Measurements from ENCODE around the gene STARD5. TPM values are rescaled to one million over a fixed set of nuclear protein-coding genes. Genes with fewer than 3 reads are reported as not detected.

Gene STARD5
- total RNA-seq, 2 donors from 2014 or later, result 1.3 to 9.6 TPM

DNA sequence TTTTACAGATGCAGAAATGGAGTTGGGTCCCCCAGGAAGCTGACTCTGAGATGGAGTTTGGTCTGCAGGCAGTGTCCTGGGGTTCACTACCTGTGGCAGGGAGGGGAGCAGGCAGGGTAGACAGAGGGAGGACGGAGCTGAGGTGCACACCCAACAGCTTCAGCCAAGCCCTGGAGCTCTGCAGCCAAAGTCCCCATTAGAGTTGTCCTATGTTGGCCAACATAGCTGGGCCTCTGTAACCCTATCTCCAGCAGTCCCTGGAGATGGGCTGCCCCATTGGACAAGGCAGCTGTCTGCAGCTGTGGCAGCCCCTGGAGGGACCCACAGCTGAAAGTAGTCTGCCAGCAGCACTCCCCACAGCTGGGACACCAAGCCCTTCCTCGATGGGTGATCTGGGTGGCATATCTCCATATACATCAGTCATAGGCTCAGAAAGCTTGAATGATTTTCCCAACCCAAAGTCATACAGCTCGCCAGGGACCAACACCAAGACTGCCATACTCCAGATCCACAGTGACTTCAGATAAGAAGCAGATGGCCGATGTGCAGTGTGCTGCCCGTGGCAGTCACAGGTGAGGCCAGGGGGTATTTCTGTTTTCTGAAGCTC, 31.9 kb downstream of the STARD5 start:
- DNase-seq, result no peak
- Histone ChIP-seq H3K4me3 (no peak overlapping the region), H3K27me3 (no peaks in the 10 kb centered on the region), H3K4me1 (no peaks in the 10 kb centered on the region), H3K36me3 (replicated peaks in 1 of 2; ENCODE audit: insufficient read depth in 1 of 2, low read depth in 2 of 2) (no peaks in the 10 kb centered on the region), H3K27ac (no peak overlapping the region), H3K9me3 (no peaks in the 10 kb centered on the region)
- no peak for ATAC-seq
- TF ChIP-seq, protein P1, sequence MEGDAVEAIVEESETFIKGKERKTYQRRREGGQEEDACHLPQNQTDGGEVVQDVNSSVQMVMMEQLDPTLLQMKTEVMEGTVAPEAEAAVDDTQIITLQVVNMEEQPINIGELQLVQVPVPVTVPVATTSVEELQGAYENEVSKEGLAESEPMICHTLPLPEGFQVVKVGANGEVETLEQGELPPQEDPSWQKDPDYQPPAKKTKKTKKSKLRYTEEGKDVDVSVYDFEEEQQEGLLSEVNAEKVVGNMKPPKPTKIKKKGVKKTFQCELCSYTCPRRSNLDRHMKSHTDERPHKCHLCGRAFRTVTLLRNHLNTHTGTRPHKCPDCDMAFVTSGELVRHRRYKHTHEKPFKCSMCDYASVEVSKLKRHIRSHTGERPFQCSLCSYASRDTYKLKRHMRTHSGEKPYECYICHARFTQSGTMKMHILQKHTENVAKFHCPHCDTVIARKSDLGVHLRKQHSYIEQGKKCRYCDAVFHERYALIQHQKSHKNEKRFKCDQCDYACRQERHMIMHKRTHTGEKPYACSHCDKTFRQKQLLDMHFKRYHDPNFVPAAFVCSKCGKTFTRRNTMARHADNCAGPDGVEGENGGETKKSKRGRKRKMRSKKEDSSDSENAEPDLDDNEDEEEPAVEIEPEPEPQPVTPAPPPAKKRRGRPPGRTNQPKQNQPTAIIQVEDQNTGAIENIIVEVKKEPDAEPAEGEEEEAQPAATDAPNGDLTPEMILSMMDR (IDR thresholded peaks at IDR 0.05), result no peak
- no peak for TF ChIP-seq POLR2A (IDR thresholded peaks at IDR 0.05)
- WGBS, 2 donors, result 72 to 78% methylated on average over 4 to 5 of the region's 5 CpGs
- intact Hi-C loops (cut with DNase I), result no loop called here

DNA sequence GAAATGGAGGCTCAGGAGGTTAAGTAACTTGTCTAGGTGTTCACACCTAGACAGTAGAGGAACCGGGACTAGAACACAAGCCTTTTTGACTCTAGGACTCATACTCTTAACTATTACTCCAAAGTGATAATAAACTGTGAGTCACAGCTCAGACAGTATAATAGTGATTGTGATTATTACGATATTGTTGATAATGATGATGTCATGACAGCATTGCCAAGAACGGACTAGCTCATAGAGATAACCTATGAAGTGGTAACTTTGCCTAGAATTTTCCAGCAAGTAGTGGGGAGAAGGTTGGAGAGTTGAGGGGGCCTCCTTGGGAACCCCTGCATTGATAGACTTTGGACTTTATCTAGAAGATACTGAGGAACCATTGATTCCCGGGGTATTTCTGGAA, 34.0 kb downstream of the STARD5 start:
- H3K4me1 ChIP-seq, result no peaks in the 10 kb centered on the region
- no peak overlapping the region for H3K4me3 ChIP-seq
- intact Hi-C loops (cut with DNase I), result no loop called here
- ATAC-seq, result no peak
- no peaks in the 10 kb centered on the region for H3K27me3 ChIP-seq
- TF ChIP-seq, protein P1 (IDR thresholded peaks at IDR 0.05), result no peak
- no peak for TF ChIP-seq POLR2A (IDR thresholded peaks at IDR 0.05)
- no peak overlapping the region for H3K27ac ChIP-seq
- H3K9me3 ChIP-seq, result no peaks in the 10 kb centered on the region
- DNase-seq, result no peak
- WGBS, 2 donors, result 71 to 84% methylated on average over 4 of the region's 4 CpGs
- H3K36me3 ChIP-seq (replicated peaks in 1 of 2; ENCODE audit: insufficient read depth in 1 of 2, low read depth in 2 of 2), result no peaks in the 10 kb centered on the region

DNA sequence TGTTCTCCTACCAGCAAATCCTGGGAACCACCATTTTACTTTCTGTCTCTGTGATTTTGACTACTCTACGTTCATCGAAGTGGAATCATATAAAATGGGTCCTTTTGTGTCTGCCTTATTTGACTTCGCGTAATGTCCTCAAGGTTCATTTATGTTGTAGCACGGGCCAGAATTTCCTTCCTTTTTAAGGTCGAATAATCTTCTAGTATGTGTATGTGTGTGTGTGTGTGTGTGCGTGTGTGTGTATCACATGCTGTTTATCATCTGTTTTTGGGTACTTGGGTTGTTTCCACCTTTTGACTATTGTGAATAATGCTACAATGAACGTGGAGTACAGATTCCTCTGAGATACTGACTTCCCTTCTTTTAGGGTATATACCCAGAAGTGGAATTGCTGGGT, 35.3 kb downstream of the STARD5 start:
- 82 to 83% methylated on average over 8 of the region's 8 CpGs for WGBS, 2 donors
- Histone ChIP-seq H3K27ac (no peak overlapping the region), H3K4me3 (no peak overlapping the region), H3K27me3 (no peaks in the 10 kb centered on the region), H3K9me3 (no peaks in the 10 kb centered on the region), H3K36me3 (replicated peaks in 1 of 2; ENCODE audit: insufficient read depth in 1 of 2, low read depth in 2 of 2) (no peaks in the 10 kb centered on the region), H3K4me1 (no peaks in the 10 kb centered on the region)
- TF ChIP-seq POLR2A (IDR thresholded peaks at IDR 0.05), result no peak
- ATAC-seq (no peak), DNase-seq (no peak)
- intact Hi-C loops (cut with DNase I), result no loop called here

DNA sequence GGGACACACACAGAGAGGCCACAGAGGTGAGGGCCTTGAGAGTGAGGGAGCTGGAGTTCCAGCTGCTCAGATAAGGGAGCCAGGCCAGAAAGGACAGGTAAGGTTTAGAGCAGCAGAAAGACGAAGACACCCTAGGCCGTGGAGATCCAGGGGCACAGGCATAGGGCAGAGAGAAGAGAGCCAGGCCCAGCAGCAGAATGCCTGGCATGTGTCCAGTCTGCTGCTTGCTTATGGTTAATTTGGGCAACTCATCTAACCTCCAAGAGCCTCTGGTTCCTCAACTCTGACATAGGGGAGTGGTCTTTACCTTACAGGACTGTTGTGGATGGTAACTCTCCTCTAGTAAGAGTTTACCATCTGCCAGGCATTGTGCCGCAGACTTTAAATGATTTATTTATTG, 35.9 kb downstream of the STARD5 start:
- DNase-seq (no peak), ATAC-seq (no peak)
- 91 to 93% methylated on average over 3 of the region's 3 CpGs for WGBS, 2 donors
- Histone ChIP-seq H3K27ac (no peak overlapping the region), H3K9me3 (no peaks in the 10 kb centered on the region), H3K4me1 (no peaks in the 10 kb centered on the region), H3K27me3 (no peaks in the 10 kb centered on the region), H3K36me3 (replicated peaks in 1 of 2; ENCODE audit: insufficient read depth in 1 of 2, low read depth in 2 of 2) (no peaks in the 10 kb centered on the region), H3K4me3 (no peak overlapping the region)
- intact Hi-C loops (cut with DNase I), result no loop called here
- TF ChIP-seq POLR2A (IDR thresholded peaks at IDR 0.05), result no peak
- TF ChIP-seq, protein P1 (IDR thresholded peaks at IDR 0.05), result no peak

DNA sequence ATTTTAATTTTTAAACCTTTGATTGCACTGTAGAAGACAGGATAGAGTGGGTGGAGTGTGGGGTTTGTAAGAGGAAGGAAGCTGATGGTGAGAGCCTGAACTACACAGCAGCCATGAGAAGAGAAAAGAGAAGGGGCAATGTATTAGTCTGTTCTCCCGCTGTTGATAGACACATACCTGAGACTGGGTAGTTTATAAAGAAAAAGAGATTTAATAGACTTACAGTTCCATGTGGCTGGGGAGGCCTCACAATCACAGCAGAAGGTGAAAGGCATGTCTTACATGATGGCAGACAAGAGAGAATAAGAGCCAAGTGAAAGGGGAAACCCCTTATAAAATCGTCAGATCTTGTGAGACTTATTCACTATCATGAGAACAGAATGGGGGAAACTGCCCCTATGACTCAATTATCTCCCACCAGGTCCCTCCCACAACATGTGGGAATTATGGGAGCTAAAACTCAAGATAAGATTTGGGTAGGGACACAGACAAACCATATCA, 37.3 kb downstream of the STARD5 start:
- no peak for ATAC-seq
- Histone ChIP-seq H3K27ac (no peak overlapping the region), H3K9me3 (no peaks in the 10 kb centered on the region), H3K4me1 (no peaks in the 10 kb centered on the region), H3K4me3 (no peak overlapping the region), H3K27me3 (no peaks in the 10 kb centered on the region), H3K36me3 (replicated peaks in 1 of 2; ENCODE audit: insufficient read depth in 1 of 2, low read depth in 2 of 2) (no peaks in the 10 kb centered on the region)
- TF ChIP-seq, protein P1 (IDR thresholded peaks at IDR 0.05), result no peak
- no peak for TF ChIP-seq POLR2A (IDR thresholded peaks at IDR 0.05)
- intact Hi-C loops (cut with DNase I), result no loop called here
- WGBS, 2 donors, result 64 to 72% methylated on average over 2 of the region's 2 CpGs
- DNase-seq, result no peak
